A673 (cell line): ENCODE data around the gene PLXDC2.

Experiments
- CTCF ChIP-seq: fragments of 300-800, 200-600 bp; sonication (generic); conservative IDR thresholded peaks from 2 replicates; pipeline ENCODE4 v1.5.1; 2017; ENCODE audit warnings: low read depth, mild to moderate bottlenecking, antibody characterized with exemption, low read length, moderate library complexity, mixed read lengths
- EZH2 ChIP-seq: fragments of 200-600 bp; sonication (generic); IDR thresholded peaks from 2 replicates; pipeline ENCODE4 v1.6.1; 2017; ENCODE audit warnings: borderline replicate concordance, low read depth, mild to moderate bottlenecking, mixed read lengths, antibody characterized with exemption, low read length; ENCODE audit not compliant: poor library complexity, severe bottlenecking

GRCh38 chr10:19815036-19815730 lies 1.0 kb upstream of the PLXDC2 start:
- no peak for TF ChIP-seq CTCF
- no peak for TF ChIP-seq EZH2
